Dedifferentiated amniotic fluid mesenchymal stem cell (primary cell): ENCODE results near the gene ANP32A.
"Not testable (repeated sequence)": the region's sequence is repeated elsewhere in the genome, so short reads cannot be mapped to it uniquely, and the experiment has no call there.

Experiments
- DNase-seq: peaks from one replicate; pipeline ENCODE4 v3.0.0-alpha.2; 2016; ENCODE audit errors: extremely low spot score

ANP32A gene

DNA sequence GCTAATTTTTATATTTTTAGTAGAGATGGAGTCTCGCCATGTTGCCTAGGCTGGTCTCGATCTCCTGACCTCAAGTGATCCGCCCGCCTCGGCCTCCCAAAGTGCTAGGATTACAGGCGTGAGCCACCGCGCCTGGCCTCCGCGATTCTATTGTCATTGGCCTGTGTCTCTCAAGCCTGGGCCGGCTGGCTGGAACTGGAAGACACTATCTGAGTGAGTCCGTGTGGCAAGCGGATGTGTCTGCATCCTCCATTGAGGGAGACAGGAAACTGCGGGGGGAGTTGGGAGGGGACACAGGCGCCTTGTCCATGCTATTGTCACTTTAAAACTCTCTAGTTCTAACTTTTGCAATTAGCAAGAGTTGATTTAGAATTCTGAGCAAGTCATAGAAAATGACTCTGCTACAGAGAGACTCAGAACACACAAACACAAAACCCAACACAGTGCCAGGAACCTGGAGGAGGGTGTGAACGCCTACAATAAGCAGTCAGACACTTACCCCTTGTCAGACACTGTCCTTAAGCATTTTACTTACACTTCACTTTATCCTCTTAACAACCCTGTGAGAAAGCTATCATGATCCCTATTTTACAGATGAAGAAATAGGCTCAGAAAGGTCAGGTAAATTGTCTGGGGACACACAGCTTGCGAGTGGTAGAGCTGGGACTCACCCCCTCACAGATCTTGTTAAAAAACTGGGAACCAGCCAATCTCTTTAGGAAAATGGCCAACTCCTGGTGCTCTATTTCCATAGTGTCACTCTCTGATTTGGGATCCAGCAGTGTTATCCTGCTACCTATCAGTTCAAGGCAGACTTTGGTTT lies 38.7 kb downstream of the ANP32A start:
- no peak for DNase-seq

- DNase-seq = no peak
These were observed 39.5 kb downstream of the ANP32A start for GRCh38 chr15:68781217-68781616.

- no peak for DNase-seq
These were observed 41.8 kb downstream of the ANP32A start for GRCh38 chr15:68778876-68779275.

GRCh38 chr15:68776477-68777270 lies 44.0 kb downstream of the ANP32A start:
- no peak for DNase-seq

DNA sequence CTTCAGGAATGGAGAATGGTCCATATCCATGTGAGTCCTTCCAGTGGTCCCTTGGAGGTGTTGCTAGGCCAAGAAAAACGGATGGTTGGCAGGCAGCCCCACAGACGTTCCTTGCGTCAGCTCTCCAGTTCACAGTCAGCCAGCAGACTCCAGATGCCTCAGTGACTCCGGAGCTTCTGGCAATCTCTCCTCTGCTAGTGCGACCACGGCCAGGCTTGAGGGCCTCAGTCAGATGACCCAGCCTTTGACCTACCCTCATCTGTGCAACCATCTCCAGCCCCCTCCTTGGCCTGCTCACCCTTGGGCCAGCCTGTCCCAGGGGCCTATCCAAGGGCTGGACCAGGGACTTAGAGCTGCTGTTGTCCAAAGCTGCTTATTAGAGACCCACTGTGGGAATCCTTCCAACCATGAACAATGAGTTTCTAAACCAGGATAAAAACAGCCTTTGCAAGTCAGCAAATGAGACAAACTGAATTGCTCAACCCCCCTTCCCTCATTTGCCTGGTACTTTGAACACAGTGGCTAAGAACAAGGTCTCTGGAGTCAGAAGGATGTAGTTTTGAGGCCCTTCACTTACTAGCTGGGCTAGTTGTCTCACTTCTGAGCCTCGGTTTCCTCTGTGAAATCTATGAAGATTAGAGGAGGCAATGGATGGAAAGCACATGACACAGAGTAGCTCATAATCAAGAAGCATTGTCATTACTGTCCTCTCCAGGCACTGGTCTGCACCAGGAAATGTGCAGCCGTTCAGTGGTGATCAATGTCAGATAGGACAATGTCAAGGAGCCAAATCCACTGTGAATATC lies 44.8 kb downstream of the ANP32A start:
- DNase-seq = no peak

DNA sequence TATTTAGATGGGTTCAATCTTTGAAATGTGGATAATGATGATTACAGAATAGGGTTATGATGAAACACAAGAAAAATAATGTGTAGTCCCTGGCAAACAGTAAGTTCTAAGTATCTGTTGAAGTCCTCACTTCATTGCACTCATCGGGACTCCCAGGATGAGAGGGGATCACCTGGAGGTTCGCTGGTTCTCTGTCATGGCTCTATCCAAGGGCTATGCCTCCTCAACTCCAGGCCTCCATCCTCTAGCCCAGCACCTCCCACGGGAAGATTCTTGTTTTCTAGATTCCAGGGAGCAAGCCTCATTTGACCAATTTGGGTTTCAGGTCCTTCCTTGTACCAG lies 45.5 kb downstream of the ANP32A start:
- no peak for DNase-seq

GRCh38 chr15:68774521-68775235 lies 46.0 kb downstream of the ANP32A start:
- DNase-seq = no peak

GRCh38 chr15:68774120-68774519 lies 46.6 kb downstream of the ANP32A start:
- no peak for DNase-seq

GRCh38 chr15:68773036-68773435 lies 47.7 kb downstream of the ANP32A start:
- no peak for DNase-seq

DNA sequence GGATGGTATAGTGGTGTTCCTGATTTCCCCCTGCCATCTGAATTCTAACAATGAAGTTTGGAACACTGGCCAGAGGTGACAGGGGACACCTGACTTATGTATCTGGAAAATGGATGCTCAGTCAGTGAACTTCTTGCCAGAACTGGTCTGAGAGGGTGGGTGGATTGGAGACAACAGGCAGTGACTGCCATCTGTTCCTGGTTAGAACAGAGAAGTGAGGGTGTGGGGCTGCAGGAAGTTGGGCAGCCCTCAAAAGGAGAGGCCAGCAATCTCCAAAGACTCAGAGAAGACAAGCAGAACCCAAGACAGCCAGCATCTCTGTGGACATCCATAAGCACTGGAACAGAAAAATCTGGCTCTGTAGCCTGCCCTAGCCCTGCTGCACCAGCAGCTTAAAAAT lies 50.5 kb downstream of the ANP32A start:
- no peak for DNase-seq

- no peak for DNase-seq
These were observed 51.0 kb downstream of the ANP32A start for GRCh38 chr15:68769702-68770101.

DNA sequence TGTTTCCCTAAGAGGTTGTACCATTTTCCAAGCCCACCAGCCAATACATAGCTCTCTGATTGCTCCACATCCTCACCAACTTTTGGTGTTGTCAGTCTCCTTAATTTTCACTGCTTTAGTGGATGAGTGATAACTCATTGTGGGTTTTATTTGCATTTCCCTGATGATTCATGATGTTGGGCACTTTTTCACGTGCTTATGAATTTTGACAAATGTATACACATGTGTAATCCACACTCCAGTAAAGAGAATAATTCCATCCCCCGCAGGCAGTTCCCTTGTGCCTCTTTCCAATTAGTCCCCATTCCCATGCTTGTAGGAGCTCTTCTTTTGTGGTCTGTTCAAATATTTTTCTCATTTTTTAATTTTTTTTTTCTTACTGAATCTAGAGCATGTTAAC lies 52.4 kb downstream of the ANP32A start:
- peak; percentile 16 for DNase-seq

DNA sequence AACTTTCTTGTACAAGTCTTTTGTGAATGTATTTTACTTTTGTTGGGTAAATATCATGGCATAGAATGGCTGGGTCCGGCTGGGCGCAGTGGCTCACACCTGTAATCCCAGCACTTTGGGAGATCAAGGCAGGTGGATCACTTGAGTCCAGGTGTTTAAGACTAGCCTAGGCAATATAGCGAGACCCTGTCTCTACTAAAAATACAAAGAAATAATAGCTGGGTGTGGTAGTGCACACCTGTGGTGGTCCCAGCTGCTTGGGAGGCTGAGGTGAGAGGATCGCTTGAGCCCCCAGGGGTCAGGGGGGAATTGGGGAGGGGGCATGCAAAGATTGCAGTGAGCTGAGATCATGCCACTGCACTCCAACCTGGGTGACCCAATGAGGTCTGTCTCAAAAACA lies 52.9 kb downstream of the ANP32A start:
- DNase-seq = no peak

DNA sequence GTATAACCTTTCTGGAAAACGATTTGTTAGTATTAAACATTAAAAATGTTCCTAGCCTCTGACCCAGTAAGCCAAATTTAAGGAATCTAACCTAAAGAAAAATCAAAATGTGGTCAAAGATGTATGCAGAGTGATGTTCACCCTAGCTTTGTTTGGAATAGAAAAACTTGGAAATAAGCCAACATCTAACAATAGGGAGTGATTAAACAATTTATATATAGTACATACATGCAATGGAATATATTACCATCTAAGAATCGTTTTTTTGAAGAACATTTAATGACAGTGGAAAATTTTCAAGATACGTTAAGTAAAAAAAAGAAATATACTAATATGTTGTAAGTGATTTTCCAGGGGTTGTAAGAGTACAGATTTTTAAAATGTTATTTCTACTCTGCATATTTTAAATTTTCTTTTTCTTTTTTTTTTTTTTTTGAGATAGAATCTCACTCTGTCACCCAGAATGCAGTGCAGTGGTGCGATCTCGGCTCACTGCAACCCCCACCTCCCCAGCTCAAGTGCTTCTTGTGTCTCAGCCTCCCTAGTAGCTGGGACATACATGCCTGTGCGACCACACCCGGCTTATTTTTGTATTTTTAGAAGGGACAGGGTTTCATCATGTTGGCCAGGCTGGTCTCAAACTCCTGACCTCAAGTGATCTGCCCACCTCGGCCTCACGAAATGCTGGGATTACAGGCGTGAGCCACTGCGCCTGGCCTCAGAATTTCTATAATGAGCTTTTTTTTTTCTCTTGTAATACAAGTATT lies 54.9 kb downstream of the ANP32A start:
- DNase-seq = no peak

DNA sequence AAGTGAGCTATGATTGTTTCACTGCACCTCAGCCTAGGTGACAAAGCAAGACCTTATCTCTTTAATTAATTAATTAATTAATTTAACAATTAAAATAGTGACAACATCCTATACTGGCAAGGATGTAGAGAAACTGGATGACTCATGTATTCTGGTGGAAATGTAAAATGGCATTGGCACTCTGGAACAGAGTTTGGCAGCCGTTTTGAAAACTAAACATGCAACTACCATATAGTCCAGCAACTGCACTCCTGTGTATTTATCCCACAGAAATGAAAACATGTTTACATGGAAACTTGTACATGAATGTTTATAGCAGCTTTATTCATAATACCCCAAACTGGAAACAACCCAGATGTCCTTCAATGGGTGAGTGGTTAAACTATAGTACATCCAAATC lies 56.6 kb downstream of the ANP32A start:
- no peak for DNase-seq

DNA sequence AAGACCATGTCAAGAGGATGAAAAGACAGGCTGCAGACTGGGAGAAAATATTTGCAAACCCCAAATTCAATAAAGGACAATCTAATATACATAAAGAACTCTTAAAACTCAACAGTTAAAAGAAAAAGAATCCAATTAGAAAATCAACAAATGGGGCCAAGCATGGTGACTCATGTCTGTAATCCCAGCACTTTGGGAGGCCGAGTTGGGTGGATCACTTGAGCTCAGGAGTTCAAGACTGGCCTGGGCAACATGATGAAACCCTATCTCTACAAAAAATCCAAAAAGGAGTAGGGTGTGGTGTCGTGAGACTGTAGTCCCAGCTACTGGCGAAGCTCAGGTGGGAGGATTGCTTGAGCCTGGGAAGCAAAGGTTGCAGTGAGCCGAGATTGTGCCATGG lies 57.6 kb downstream of the ANP32A start:
- DNase-seq = no peak

- DNase-seq = not testable (repeated sequence)
These were observed 60.6 kb downstream of the ANP32A start for GRCh38 chr15:68759982-68760579.

DNA sequence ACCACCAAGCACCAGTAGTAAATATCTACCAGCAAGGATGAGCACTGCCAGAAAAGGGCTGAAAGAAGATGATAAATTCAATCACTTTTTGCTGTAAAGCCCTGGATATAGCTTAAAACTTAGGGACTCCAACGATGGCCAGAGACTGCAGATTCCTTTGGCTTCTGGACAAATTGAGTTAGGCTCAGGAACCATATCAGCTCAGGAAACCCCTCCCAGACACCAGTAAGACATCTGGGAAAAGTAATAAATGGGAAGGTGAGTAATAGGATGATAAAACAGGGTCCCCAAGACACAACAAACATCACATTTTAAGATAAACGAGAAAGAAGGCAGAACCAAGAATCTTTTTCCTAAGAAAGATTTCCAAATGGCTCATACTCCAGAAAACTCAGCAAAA lies 65.0 kb downstream of the ANP32A start:
- no peak for DNase-seq

DNA sequence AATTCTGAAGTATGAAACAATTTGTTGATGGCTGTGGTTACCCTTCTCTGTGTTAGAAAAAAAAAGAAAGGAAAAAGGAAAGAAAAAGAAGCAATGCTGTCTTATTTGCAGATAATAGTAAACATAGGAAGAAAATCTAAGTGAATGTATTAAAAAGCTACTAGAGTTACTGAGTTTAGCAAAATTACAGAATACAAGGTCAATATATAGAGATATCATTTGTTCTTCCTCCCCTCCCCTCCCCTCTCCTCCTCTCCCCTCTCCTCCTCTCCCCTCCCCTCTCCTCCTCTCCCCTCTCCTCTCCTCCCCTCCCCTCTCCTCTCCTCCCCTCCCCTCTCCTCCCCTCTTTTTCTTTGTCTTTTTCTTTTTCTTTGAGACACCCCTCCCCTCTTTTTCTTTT lies 69.1 kb downstream of the ANP32A start:
- DNase-seq = no peak

GRCh38 chr15:68749793-68750192 lies 70.9 kb downstream of the ANP32A start:
- DNase-seq = peak; percentile 56

- no peak for DNase-seq
These were observed 71.3 kb downstream of the ANP32A start for GRCh38 chr15:68749365-68749764.
